ENCODE results near the gene OLFM4. TPM values are rescaled to one million over a fixed set of nuclear protein-coding genes. Genes with fewer than 3 reads are reported as not detected.

The OLFM4 gene
- polyA plus RNA-seq, 3 donors = not detected

DNA sequence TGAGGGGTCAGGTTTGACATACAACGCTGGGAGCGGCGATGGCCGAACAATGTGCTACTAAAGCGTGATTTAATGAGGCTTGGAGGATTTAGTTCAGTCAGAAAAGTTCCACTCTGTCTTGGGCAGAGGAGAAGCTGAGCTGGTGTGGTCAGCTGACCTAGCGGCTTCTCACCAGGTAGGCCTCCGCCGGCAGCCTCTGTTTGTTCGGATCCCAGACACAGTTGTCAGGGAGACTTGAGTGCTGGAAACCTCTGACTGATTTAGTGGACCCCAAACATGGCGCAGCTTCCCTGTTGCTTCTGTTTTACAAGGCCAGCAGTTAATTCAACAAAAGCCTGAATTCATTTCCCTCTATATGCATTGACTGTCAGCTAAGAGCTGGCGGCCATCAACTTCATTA, 36.5 kb upstream of the OLFM4 start:
- Mint-ChIP-seq H3K4me3 (no peak overlapping the region), H3K4me1 (no peaks in the 10 kb centered on the region), H3K36me3 (no peaks in the 10 kb centered on the region), H3K9me3 (no peaks in the 10 kb centered on the region), H3K27me3 (ENCODE audit: low read depth in 3 of 3) (peaks cover 0 to 9% (median 6%) of the 10 kb centered on the region in 3 donors), H3K27ac (no peak overlapping the region)
- H3K4me1 ChIP-seq (ENCODE audit: control insufficient read depth in 1 of 2, insufficient read depth in 2 of 2, low read length in 2 of 2) = no peaks in the 10 kb centered on the region
- H3K9me3 ChIP-seq (replicated peaks in 1 of 2; ENCODE audit: control insufficient read depth in 1 of 2, insufficient read depth in 1 of 2, low read length in 2 of 2) = no peaks in the 10 kb centered on the region
- H3K79me2 ChIP-seq (ENCODE audit: insufficient read depth, low read length) = no peaks in the 10 kb centered on the region
- H3K27me3 ChIP-seq (ENCODE audit: control insufficient read depth in 2 of 2, insufficient read depth in 2 of 2, low read length in 2 of 2) = no peaks in the 10 kb centered on the region
- no peaks in the 10 kb centered on the region for H3K36me3 ChIP-seq (replicated peaks in 1 of 2; ENCODE audit: control insufficient read depth in 1 of 2, insufficient read depth in 2 of 2, low read length in 2 of 2)
- no peak overlapping the region for H3K4me2 ChIP-seq (replicated peaks; ENCODE audit: extremely low read depth, low read length, poor library complexity, severe bottlenecking)
- H4K20me1 ChIP-seq (ENCODE audit: insufficient read depth, low read length) = no peaks in the 10 kb centered on the region
- no peak overlapping the region for H2AFZ ChIP-seq (ENCODE audit: insufficient read depth, low read depth, low read length, poor library complexity, severe bottlenecking)
- TF ChIP-seq, protein P1, sequence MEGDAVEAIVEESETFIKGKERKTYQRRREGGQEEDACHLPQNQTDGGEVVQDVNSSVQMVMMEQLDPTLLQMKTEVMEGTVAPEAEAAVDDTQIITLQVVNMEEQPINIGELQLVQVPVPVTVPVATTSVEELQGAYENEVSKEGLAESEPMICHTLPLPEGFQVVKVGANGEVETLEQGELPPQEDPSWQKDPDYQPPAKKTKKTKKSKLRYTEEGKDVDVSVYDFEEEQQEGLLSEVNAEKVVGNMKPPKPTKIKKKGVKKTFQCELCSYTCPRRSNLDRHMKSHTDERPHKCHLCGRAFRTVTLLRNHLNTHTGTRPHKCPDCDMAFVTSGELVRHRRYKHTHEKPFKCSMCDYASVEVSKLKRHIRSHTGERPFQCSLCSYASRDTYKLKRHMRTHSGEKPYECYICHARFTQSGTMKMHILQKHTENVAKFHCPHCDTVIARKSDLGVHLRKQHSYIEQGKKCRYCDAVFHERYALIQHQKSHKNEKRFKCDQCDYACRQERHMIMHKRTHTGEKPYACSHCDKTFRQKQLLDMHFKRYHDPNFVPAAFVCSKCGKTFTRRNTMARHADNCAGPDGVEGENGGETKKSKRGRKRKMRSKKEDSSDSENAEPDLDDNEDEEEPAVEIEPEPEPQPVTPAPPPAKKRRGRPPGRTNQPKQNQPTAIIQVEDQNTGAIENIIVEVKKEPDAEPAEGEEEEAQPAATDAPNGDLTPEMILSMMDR (IDR thresholded peaks at IDR 0.05) = no peak
- no peak overlapping the region for H3K27ac ChIP-seq (ENCODE audit: low read depth in 1 of 2, low read length in 2 of 2)
- intact Hi-C loops (cut with micrococcal nuclease) = no loop called here
- H3K9ac ChIP-seq (ENCODE audit: insufficient read depth, low read length, poor library complexity, severe bottlenecking) = no peak overlapping the region
- 91% methylated on average over 9 of the region's 11 CpGs for WGBS (ENCODE audit: insufficient coverage)
- no peak overlapping the region for H3K4me3 ChIP-seq (replicated peaks in 1 of 3; ENCODE audit: low read depth in 2 of 3, low read length in 3 of 3)
- DNase-seq = no peak

DNA sequence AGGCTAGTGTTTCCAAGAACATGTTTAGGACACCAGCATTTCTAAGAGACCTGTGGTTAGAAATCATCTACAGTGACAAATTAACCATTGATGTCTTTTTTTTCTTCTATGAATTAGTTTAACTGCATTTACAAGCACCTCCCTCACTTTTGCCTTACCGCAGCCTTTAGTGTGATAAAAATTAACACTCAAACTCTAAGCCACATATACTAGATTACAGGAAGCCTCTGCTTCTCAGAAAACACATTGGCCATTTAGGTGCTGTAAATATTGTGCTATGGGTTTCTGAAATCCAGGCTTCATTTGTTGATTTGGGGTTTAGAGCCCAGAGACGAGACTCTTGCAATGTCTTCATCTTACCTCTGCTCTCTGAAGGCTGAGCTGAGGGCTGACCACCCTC, 34.6 kb upstream of the OLFM4 start:
- Histone ChIP-seq H3K4me3 (replicated peaks in 1 of 3; ENCODE audit: low read depth in 2 of 3, low read length in 3 of 3) (no peak overlapping the region), H3K4me2 (replicated peaks; ENCODE audit: extremely low read depth, low read length, poor library complexity, severe bottlenecking) (no peak overlapping the region), H4K20me1 (ENCODE audit: insufficient read depth, low read length) (no peaks in the 10 kb centered on the region), H3K27me3 (ENCODE audit: control insufficient read depth in 2 of 2, insufficient read depth in 2 of 2, low read length in 2 of 2) (no peaks in the 10 kb centered on the region), H3K27ac (ENCODE audit: low read depth in 1 of 2, low read length in 2 of 2) (no peak overlapping the region), H3K9ac (ENCODE audit: insufficient read depth, low read length, poor library complexity, severe bottlenecking) (no peak overlapping the region), H3K4me1 (ENCODE audit: control insufficient read depth in 1 of 2, insufficient read depth in 2 of 2, low read length in 2 of 2) (no peaks in the 10 kb centered on the region), H3K9me3 (replicated peaks in 1 of 2; ENCODE audit: control insufficient read depth in 1 of 2, insufficient read depth in 1 of 2, low read length in 2 of 2) (no peaks in the 10 kb centered on the region), H3K36me3 (replicated peaks in 1 of 2; ENCODE audit: control insufficient read depth in 1 of 2, insufficient read depth in 2 of 2, low read length in 2 of 2) (no peaks in the 10 kb centered on the region), H2AFZ (ENCODE audit: insufficient read depth, low read depth, low read length, poor library complexity, severe bottlenecking) (no peak overlapping the region), H3K79me2 (ENCODE audit: insufficient read depth, low read length) (no peaks in the 10 kb centered on the region)
- no peak for DNase-seq
- H3K4me1 Mint-ChIP-seq = peaks cover 2% of the 10 kb centered on the region
- H3K9me3 Mint-ChIP-seq = no peaks in the 10 kb centered on the region
- H3K27me3 Mint-ChIP-seq (ENCODE audit: low read depth in 3 of 3) = peaks cover 0 to 9% (median 6%) of the 10 kb centered on the region in 3 donors
- no peaks in the 10 kb centered on the region for H3K36me3 Mint-ChIP-seq
- TF ChIP-seq, protein P1 (IDR thresholded peaks at IDR 0.05) = no peak
- no peak overlapping the region for H3K27ac Mint-ChIP-seq
- WGBS (ENCODE audit: insufficient coverage) = no CpG with 5 or more reads among the region's 2 CpGs
- intact Hi-C loops (cut with micrococcal nuclease) = no loop called here
- H3K4me3 Mint-ChIP-seq = no peak overlapping the region
